ENCODE measurements around the gene PGGT1B. TPM values are rescaled to one million over a fixed set of nuclear protein-coding genes. Genes with fewer than 3 reads are reported as not detected.

PGGT1B gene
- total and polyA plus RNA-seq, 2 of the 8 experiments (the other 6 are each of a cell fraction or from before 2014, with no cell fraction given) = 1.9 to 43.1 TPM

DNA sequence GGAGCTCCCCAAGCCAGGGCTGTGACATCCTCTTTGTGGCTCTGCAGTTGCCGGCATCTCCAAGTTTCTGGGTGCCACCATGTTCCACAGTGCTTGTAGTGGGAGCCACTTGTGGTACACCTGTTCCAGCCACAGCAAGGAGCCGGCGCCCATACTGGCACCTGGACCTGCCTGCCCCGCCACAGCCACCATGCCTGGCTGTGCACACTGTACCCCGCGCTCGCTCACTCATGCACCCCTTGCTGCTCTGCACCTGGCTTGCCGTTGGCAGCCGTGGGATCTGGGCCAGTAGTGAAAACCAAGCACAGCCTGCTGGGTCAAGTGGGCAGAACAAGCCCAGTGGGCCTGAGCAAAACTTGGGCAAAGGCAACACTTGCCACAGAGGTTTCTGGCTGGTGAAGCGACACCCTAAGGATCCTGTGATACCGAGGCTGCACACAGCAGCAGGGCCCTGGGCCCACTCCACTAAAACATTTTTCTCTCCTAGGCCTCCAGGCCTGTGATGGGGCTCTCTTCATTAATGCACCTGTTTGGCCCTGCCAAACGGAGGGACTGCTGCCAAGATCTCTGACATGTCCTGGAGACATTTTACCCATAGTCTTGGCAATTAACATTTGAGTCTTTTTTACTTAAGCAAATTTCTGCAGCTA is 95.8 kb downstream of the PGGT1B start:
- DNase-seq (ENCODE audit: low read depth in 1 of 2, low spot score in 2 of 2) = no peak
- Histone ChIP-seq H3K4me2 (ENCODE audit: insufficient read depth in 1 of 2, low read depth in 2 of 2, low read length in 2 of 2) (no peak overlapping the region), H3K36me3 (ENCODE audit: control insufficient read depth in 2 of 4, insufficient read depth in 4 of 4, low read length in 3 of 4) (peaks cover 0 to 18% (median 5%) of the 10 kb centered on the region in 4 experiments; a peak in 3 of 8 replicates), H3K27ac (ENCODE audit: low read depth, low read length) (no peak overlapping the region), H3K79me2 (ENCODE audit: control insufficient read depth in 1 of 2, insufficient read depth in 2 of 2, low read length in 2 of 2) (peaks cover 0 to 30% of the 10 kb centered on the region in 2 experiments; a peak in 3 of 4 replicates), H2AK5ac (ENCODE audit: low read depth, low read length) (no peak overlapping the region), H3K56ac (replicated peaks; ENCODE audit: insufficient read length, low read depth, low read length) (no peak overlapping the region), H2BK5ac (ENCODE audit: low read depth, low read length) (no peak overlapping the region), H3K79me1 (ENCODE audit: low read depth, low read length) (no peaks in the 10 kb centered on the region), H3K14ac (ENCODE audit: insufficient read length) (no peak overlapping the region), H2BK120ac (replicated peaks; ENCODE audit: low read depth, low read length) (no peak overlapping the region), H3K27me3 (replicated peaks in 1 of 4; ENCODE audit: control insufficient read depth in 3 of 4, extremely low read depth in 1 of 4, insufficient read depth in 3 of 4, low read length in 3 of 4) (peaks cover 2 to 12% (median 7%) of the 10 kb centered on the region in 4 experiments), H3K23ac (ENCODE audit: insufficient read length) (no peak overlapping the region), H3K4ac (replicated peaks; ENCODE audit: insufficient read length, low read depth, low read length) (no peak overlapping the region), H2BK20ac (ENCODE audit: low read length) (no peak overlapping the region), H4K5ac (ENCODE audit: insufficient read length, low read depth, low read length) (no peak overlapping the region), H4K91ac (replicated peaks; ENCODE audit: insufficient read length, low read length) (no peak overlapping the region), H4K20me1 (replicated peaks in 1 of 2; ENCODE audit: control insufficient read depth in 1 of 2, insufficient read depth in 2 of 2, low read length in 2 of 2) (no peaks in the 10 kb centered on the region), H4K8ac (ENCODE audit: extremely low read depth, insufficient read depth, low read length) (no peak overlapping the region; the same call in 1 of the 2 replicates), H3K9me3 (ENCODE audit: insufficient read depth in 2 of 2, low read depth in 1 of 2, low read length in 1 of 2) (peaks cover 22 to 26% of the 10 kb centered on the region in 2 experiments), H3K23me2 (ENCODE audit: low read depth, low read length) (peaks cover 16% of the 10 kb centered on the region), H2AFZ (ENCODE audit: low read length) (no peak overlapping the region), H3K4me1 (replicated peaks in 1 of 4; ENCODE audit: control insufficient read depth in 3 of 4, insufficient read depth in 4 of 4, low read length in 3 of 4) (peaks cover 0 to 4% (median 0%) of the 10 kb centered on the region in 4 experiments; a peak in 3 of 7 replicates), H3K4me3 (ENCODE audit: extremely low read depth in 1 of 4, insufficient read depth in 2 of 4, low read depth in 3 of 4, low read length in 4 of 4) (no peak overlapping the region), H3K18ac (ENCODE audit: extremely low read depth, low read length) (no peak overlapping the region), H3K9ac (replicated peaks in 1 of 4; ENCODE audit: extremely low read depth in 1 of 4, low read depth in 3 of 4, low read length in 3 of 4) (no peak overlapping the region), H2BK15ac (ENCODE audit: low read length) (no peak overlapping the region), H2BK12ac (ENCODE audit: low read depth, low read length) (no peak overlapping the region)
- WGBS, 2 experiments (ENCODE audit: extremely low coverage in 1 of 2, insufficient coverage in 1 of 2, insufficient read length in 1 of 2, insufficient replicate concordance in 2 of 2, low coverage in 1 of 2, low lambda C conversion rate in 2 of 2, missing lambda C conversion rate in 1 of 2) = 99% methylated on average over 11 of the region's 12 CpGs; no CpG with 5 or more reads in 1 of the 2 experiments
- POLR2A ChIA-PET (ENCODE audit: partially characterized antibody) = interaction anchor here (0.8 to 0.9 kb wide), 2 partner anchors 16 to 72 kb away, joined by 3 read pairs; no protein-coding TSS in a partner anchor
- no peak for FAIRE-seq
- no peak for TF ChIP-seq SP2 (IDR thresholded peaks at IDR 0.05; ENCODE audit: low read length)
- CTCF ChIA-PET (ENCODE audit: partially characterized antibody) = interaction anchor here (0.6 to 1.5 kb wide), 4 partner anchors 15 to 577 kb away, joined by 3 to 5 read pairs (median 3); no protein-coding TSS in a partner anchor

Measured in H1 (cell line).